SU-DHL-6 (cell line): ENCODE results near the gene AKAP8L.

Source experiments
- H2AFZ ChIP-seq: fragments of 200-600 bp; sonication (generic); 2 replicates; pipeline ENCODE4 v1.6.1; 2014; ENCODE audit warnings: low read depth, mild to moderate bottlenecking, moderate library complexity, mixed read lengths, antibody characterized with exemption, low read length; ENCODE audit not compliant: severe bottlenecking
- H3F3A ChIP-seq: fragments of 200-600 bp; shearing (Covaris generic); 2 replicates; pipeline ENCODE4 v1.6.0; 2016; ENCODE audit warnings: antibody characterized with exemption, mild to moderate bottlenecking; ENCODE audit not compliant: insufficient read depth
- H3K27ac ChIP-seq: fragments of 200-600 bp; sonication (generic); 2 replicates; pipeline ENCODE4 v1.5.1; 2016; ENCODE audit warnings: low read depth, mild to moderate bottlenecking, low read length, moderate library complexity, mixed read lengths
- H3K27me3 ChIP-seq: fragments of 200-600 bp; sonication (generic), shearing (Covaris generic); 2 replicates; pipeline ENCODE4 v1.6.0; 2014; ENCODE audit warnings: mild to moderate bottlenecking, low read length
- H3K36me3 ChIP-seq: fragments of 200-600 bp; sonication (generic); 2 replicates; pipeline ENCODE4 v1.6.1; 2014; ENCODE audit warnings: mild to moderate bottlenecking, low read length, mixed read lengths
- H3K4me2 ChIP-seq: fragments of 300-600, 200-600 bp; shearing (Covaris generic), sonication (generic); 2 replicates; pipeline ENCODE4 v1.6.0; 2014; ENCODE audit warnings: low read length, low read depth, mild to moderate bottlenecking; ENCODE audit not compliant: poor library complexity, severe bottlenecking
- H3K4me3 ChIP-seq: fragments of 200-600 bp; sonication (generic); 2 replicates; pipeline ENCODE4 v1.5.1; 2014; ENCODE audit warnings: antibody characterized with exemption, low read length, mild to moderate bottlenecking, mixed read lengths; ENCODE audit not compliant: insufficient read depth, poor library complexity, severe bottlenecking
- H3K79me2 ChIP-seq: fragments of 200-600 bp; sonication (generic); 2 replicates; pipeline ENCODE4 v1.6.1; 2014; ENCODE audit warnings: mild to moderate bottlenecking, low read length, moderate library complexity; ENCODE audit not compliant: insufficient read depth
- H3K9ac ChIP-seq: fragments of 200-600 bp; sonication (generic); 2 replicates; pipeline ENCODE4 v1.7.0; 2014; ENCODE audit warnings: mild to moderate bottlenecking, low read length
- H3K9me2 ChIP-seq: fragments of 200-600 bp; sonication (generic); replicated peaks from 2 replicates; pipeline ENCODE4 v1.6.1; 2014; ENCODE audit warnings: low read length; ENCODE audit not compliant: insufficient read depth
- H3K9me3 ChIP-seq: fragments of 200-600 bp; sonication (generic); 2 replicates; pipeline ENCODE4 v1.6.1; 2014; ENCODE audit warnings: low read length, mixed read lengths; ENCODE audit not compliant: insufficient read depth
- H4K20me1 ChIP-seq: fragments of 200-600 bp; sonication (generic); 2 replicates; pipeline ENCODE4 v1.6.1; 2014; ENCODE audit warnings: low read depth, mild to moderate bottlenecking, antibody characterized with exemption, low read length, moderate library complexity, mixed read lengths
- EZH2phosphoT487 ChIP-seq: fragments of 200-600 bp; sonication (generic), shearing (Covaris generic); conservative IDR thresholded peaks from 2 replicates; pipeline ENCODE4 v1.6.1; 2018; ENCODE audit warnings: mild to moderate bottlenecking, antibody characterized with exemption, low read length, moderate library complexity, mixed read lengths
- TF ChIP-seq, protein P1 (sequence below): fragments of 200-600 bp; sonication (generic); IDR thresholded peaks from one replicate; pipeline ENCODE4 v1.5.1; 2017; ENCODE audit warnings: antibody characterized with exemption, mild to moderate bottlenecking, low read length, moderate library complexity; ENCODE audit not compliant: insufficient read depth, poor library complexity, severe bottlenecking

Gene AKAP8L

DNA sequence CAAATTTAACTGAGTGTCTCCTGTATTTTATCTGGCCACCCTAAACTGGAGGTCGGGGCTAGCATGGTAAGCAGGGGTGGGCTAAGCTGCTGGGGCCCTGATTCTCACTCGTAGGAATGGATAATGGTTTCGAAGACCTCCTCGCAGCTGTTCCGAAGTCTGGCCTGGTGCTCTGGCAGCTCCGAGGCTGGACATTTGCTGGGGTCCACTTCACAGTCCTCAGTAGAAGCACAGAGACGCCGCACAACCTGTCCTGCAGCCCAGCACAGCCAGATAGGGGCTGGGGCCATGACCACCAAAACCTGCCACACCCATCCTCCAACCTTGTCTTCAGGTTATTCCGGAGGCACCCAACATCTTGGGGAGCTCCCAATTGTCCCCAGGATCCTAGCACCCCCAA lies 37.2 kb upstream of the AKAP8L start:
- H3K27me3 ChIP-seq = no peaks in the 10 kb centered on the region
- no peaks in the 10 kb centered on the region for H4K20me1 ChIP-seq
- H3K4me2 ChIP-seq = no peak overlapping the region
- H3F3A ChIP-seq = peaks cover 6% of the 10 kb centered on the region; the same call in 1 of the 2 replicates
- no peak overlapping the region for H3K27ac ChIP-seq
- H3K9me3 ChIP-seq = no peaks in the 10 kb centered on the region
- no peak for TF ChIP-seq EZH2phosphoT487
- TF ChIP-seq, protein P1, sequence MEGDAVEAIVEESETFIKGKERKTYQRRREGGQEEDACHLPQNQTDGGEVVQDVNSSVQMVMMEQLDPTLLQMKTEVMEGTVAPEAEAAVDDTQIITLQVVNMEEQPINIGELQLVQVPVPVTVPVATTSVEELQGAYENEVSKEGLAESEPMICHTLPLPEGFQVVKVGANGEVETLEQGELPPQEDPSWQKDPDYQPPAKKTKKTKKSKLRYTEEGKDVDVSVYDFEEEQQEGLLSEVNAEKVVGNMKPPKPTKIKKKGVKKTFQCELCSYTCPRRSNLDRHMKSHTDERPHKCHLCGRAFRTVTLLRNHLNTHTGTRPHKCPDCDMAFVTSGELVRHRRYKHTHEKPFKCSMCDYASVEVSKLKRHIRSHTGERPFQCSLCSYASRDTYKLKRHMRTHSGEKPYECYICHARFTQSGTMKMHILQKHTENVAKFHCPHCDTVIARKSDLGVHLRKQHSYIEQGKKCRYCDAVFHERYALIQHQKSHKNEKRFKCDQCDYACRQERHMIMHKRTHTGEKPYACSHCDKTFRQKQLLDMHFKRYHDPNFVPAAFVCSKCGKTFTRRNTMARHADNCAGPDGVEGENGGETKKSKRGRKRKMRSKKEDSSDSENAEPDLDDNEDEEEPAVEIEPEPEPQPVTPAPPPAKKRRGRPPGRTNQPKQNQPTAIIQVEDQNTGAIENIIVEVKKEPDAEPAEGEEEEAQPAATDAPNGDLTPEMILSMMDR = no peak
- no peaks in the 10 kb centered on the region for H3K79me2 ChIP-seq
- H3K9ac ChIP-seq = no peak overlapping the region
- no peaks in the 10 kb centered on the region for H3K36me3 ChIP-seq
- no peak overlapping the region for H3K4me3 ChIP-seq
- no peak overlapping the region for H2AFZ ChIP-seq
- no peaks in the 10 kb centered on the region for H3K9me2 ChIP-seq

DNA sequence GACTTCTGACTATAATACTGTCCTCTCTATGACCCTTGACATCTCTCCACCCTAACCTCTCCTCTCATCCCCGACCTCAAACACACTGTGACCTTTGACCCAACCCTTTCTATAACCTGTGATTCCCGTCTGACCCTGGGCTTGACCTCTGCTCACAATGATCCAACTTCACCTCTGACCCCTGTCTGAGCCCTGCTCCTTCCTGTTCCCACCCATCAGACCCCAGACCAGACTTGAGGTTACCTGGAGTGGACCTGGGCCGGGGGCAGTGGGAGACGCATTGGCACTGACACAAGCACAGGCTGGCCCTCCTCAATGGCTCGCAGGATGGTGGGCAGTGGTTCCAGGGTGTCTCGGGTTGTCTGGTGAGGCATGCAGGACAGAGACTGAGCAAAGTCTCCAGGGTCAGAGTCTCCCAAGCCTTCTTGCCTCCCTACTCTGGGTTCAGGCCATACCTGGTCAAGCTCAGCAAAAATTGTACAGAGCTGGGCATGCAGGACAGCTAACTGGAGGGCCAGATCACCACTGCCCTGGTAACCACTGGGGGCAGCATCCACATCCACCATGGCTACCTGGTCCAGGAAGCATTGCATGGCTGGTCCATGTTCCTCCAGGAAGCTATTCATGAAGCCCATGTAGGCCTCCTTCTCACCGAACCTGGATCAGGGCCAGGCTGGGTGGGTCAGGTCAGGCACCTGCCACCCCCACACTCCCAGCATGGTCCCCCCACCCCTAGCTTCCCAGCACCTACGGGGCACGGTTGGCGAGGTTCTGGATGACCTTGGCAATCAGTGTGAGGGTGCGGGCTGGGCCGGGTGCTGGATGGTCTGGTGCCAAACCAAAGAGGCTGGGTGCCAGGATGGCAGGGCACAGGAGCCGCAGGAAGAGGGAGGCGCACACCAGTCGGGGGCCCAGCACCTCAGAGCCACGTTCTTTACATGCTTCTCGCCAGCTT lies 35.4 kb upstream of the AKAP8L start:
- Histone ChIP-seq H3K9me3 (no peaks in the 10 kb centered on the region), H3K4me2 (no peak overlapping the region), H4K20me1 (no peaks in the 10 kb centered on the region), H2AFZ (no peak overlapping the region), H3F3A (peaks cover 8% of the 10 kb centered on the region; the same call in 1 of the 2 replicates), H3K4me3 (no peak overlapping the region), H3K27ac (no peak overlapping the region), H3K9me2 (no peaks in the 10 kb centered on the region), H3K79me2 (no peaks in the 10 kb centered on the region), H3K27me3 (no peaks in the 10 kb centered on the region), H3K36me3 (no peaks in the 10 kb centered on the region), H3K9ac (no peak overlapping the region)
- no peak for TF ChIP-seq EZH2phosphoT487
- TF ChIP-seq, protein P1 = no peak

DNA sequence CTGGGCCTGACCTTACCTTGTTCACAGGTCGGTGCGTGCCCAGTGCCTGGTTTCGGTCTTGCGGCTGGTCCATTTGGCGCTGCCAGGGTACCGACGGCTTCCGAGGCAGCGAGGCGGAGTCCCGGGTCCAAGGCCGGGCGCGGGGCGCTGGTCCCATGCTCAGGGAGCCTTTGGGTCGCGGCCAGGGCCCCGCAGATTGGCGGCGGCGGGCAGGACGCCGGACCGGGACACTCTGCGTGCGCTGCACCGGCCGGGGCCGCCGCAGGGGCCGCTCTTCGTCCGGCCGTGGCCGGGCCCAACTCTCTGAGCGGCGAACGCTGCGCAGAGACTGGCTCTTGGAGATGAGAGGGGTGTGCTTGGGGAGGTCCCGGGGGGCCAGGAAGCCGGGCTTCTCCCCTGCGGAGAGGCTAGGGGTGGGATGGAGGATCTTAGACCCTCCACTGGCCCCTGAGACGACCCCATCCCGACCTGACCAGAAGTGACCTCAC lies 34.3 kb upstream of the AKAP8L start:
- H3K4me2 ChIP-seq = no peak overlapping the region
- no peaks in the 10 kb centered on the region for H3K27me3 ChIP-seq
- H3K9me2 ChIP-seq = no peaks in the 10 kb centered on the region
- no peaks in the 10 kb centered on the region for H3K9me3 ChIP-seq
- no peak overlapping the region for H3K9ac ChIP-seq
- H3F3A ChIP-seq = peaks cover 8% of the 10 kb centered on the region; the same call in 1 of the 2 replicates
- no peak overlapping the region for H3K4me3 ChIP-seq
- no peak overlapping the region for H3K27ac ChIP-seq
- H2AFZ ChIP-seq = no peak overlapping the region
- H4K20me1 ChIP-seq = no peaks in the 10 kb centered on the region
- TF ChIP-seq, protein P1 = no peak
- TF ChIP-seq EZH2phosphoT487 = no peak
- H3K36me3 ChIP-seq = no peaks in the 10 kb centered on the region
- no peaks in the 10 kb centered on the region for H3K79me2 ChIP-seq
